ENCODE measurements around the gene PSKH1.

The PSKH1 gene

DNA sequence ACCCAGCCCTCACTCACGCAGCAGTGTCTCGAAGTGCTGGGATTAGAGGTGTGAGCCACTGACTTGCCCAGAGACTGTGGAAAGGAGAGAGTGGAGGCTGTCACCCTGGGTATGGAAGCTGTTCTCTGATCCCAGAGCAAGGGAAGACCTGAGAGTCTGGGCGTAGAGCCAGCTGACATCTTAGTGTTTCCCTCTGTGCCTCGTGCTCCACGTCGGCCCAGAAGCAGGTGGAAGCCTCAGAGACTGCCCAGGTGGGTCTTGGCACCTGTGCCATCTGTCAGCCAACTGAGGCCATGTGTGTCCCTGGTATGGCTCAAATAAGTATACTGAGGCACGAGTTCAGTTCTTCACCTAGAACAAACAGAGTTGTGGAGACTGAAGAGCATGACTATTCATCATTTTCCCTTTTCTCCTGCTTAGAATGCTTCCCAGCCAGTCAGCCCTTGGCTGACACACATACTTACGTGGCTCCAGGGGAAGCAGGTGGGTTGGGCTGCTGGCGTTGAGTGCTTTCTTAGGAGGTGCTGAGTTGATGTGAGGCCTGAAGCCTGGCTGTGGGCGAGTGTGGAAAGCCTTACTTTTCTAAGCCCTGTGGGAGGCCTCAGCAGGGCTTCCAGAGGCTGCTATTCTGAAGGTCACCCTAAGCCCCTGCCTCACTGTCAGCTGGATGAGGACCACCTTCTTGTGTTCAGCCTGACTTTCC, 30.5 kb downstream of the PSKH1 start:
- DNase-seq (ENCODE audit: low read depth): no peak
- TF ChIP-seq, protein P1, sequence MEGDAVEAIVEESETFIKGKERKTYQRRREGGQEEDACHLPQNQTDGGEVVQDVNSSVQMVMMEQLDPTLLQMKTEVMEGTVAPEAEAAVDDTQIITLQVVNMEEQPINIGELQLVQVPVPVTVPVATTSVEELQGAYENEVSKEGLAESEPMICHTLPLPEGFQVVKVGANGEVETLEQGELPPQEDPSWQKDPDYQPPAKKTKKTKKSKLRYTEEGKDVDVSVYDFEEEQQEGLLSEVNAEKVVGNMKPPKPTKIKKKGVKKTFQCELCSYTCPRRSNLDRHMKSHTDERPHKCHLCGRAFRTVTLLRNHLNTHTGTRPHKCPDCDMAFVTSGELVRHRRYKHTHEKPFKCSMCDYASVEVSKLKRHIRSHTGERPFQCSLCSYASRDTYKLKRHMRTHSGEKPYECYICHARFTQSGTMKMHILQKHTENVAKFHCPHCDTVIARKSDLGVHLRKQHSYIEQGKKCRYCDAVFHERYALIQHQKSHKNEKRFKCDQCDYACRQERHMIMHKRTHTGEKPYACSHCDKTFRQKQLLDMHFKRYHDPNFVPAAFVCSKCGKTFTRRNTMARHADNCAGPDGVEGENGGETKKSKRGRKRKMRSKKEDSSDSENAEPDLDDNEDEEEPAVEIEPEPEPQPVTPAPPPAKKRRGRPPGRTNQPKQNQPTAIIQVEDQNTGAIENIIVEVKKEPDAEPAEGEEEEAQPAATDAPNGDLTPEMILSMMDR (IDR thresholded peaks at IDR 0.05; ENCODE audit: low read length, missing control alignments): no peak
- H3K4me3 ChIP-seq (replicated peaks; ENCODE audit: low read depth, low read length): no peak overlapping the region

DNA sequence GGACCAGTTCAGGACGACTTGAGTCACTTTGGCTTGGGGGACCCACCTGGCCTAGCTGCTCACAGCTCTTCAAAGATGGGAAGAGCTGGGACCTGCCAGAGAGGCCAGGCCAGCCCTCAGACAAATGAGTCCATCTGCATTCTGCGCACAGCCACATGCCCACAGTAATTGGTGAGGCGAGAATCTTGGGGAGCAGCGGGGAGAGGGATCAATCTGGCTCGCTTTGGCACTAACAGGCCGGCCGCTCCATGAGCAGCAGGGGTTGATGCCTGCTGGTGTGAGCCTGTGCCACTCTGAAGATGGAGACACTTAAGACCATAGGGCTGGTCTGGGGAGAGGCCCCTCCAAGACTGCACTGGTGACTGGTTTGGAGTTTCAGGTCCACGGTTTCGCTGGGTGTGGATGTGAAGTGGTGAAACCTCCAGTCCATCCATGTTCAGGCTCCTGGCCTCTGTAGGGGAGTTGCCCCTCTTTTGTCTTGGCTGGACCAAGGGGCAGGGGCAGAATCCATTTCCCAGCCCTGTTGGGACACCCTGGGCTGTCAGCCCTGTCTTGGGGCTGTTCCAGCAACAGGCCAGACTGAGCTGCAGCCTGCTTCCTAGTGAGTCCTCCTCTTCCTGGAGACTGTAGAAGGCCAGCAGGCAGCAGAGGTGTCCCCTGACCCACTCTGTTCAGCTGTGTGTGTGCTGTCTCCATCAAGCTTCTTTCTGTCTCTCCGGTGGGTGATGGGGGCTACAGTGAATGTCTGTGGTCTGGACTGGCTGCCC, 31.3 kb downstream of the PSKH1 start:
- DNase-seq (ENCODE audit: low read depth): no peak
- no peak overlapping the region for H3K4me3 ChIP-seq (replicated peaks; ENCODE audit: low read depth, low read length)
- TF ChIP-seq, protein P1 (IDR thresholded peaks at IDR 0.05; ENCODE audit: low read length, missing control alignments): no peak

DNA sequence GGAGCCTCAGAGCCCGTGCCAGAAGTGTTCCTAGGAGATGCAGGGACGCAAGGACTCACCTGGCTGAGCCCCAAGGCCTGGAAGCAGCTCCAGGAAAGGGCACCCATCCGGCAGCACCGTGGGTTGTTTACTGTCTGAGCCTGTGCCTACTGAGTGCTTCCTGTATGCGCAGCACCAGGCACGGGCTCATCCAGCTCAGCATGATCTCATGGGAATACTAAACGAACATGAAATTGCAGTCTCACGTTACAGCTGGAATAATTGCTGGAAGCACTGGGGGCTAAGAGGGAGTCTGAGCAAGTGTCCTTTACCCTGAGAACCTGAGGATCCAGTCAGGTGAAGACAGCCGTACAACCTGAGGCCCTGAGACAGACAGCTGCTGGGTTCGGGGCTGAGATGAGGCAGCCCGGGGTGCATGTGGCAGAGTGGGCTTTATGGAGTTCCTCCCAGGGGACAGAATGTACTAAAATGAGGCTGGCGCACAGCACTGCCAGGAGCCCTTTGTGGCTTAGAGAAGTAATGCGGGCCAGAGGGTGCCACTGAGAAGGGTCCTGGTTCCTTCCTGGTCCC, 33.2 kb downstream of the PSKH1 start:
- DNase-seq (ENCODE audit: low read depth): no peak
- H3K4me3 ChIP-seq (replicated peaks; ENCODE audit: low read depth, low read length): no peak overlapping the region
- TF ChIP-seq, protein P1 (IDR thresholded peaks at IDR 0.05; ENCODE audit: low read length, missing control alignments): no peak

DNA sequence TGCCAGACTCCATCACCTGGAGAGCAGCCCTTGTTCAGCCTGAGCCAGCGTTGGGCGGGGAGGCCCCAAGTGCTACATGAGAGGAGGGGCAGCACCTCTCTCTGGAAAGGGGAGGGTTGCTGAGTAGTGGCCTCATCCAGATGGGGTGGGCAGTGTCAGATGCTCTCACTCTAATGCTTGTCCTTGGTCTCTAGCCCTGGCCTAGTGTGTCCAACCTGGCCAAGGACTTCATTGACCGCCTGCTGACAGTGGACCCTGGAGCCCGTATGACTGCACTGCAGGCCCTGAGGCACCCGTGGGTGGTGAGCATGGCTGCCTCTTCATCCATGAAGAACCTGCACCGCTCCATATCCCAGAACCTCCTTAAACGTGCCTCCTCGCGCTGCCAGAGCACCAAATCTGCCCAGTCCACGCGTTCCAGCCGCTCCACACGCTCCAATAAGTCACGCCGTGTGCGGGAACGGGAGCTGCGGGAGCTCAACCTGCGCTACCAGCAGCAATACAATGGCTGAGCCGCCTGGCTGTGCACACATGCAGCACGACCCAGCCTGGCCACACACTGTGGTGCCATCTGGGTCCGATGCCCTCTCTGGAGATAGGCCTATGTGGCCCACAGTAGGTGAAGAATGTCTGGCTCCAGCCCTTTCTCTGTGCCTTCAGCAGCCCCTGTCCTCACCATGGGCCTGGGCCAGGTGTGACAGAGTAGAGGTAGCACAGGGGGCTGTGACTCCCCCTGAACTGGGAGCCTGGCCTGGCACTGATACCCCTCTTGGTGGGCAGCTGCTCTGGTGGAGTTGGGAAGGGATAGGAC, 34.3 kb downstream of the PSKH1 start:
- TF ChIP-seq, protein P1 (IDR thresholded peaks at IDR 0.05; ENCODE audit: low read length, missing control alignments): no peak
- H3K4me3 ChIP-seq (replicated peaks; ENCODE audit: low read depth, low read length): no peak overlapping the region
- DNase-seq (ENCODE audit: low read depth): no peak

DNA sequence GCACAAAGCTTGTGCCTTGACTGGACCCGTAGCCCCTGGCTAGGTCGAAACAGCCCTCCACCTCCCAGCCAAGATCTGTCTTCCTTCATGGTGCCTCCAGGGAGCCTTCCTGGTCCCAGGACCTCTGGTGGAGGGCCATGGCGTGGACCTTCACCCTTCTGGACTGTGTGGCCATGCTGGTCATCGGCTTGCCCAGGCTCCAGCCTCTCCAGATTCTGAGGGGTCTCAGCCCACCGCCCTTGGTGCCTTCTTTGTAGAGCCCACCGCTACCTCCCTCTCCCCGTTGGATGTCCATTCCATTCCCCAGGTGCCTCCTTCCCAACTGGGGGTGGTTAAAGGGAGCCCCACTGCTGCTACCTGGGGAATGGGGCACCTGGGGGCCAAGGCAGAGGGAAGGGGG, 35.1 kb downstream of the PSKH1 start:
- no peak for DNase-seq (ENCODE audit: low read depth)
- TF ChIP-seq, protein P1 (IDR thresholded peaks at IDR 0.05; ENCODE audit: low read length, missing control alignments): no peak
- H3K4me3 ChIP-seq (replicated peaks; ENCODE audit: low read depth, low read length): no peak overlapping the region

DNA sequence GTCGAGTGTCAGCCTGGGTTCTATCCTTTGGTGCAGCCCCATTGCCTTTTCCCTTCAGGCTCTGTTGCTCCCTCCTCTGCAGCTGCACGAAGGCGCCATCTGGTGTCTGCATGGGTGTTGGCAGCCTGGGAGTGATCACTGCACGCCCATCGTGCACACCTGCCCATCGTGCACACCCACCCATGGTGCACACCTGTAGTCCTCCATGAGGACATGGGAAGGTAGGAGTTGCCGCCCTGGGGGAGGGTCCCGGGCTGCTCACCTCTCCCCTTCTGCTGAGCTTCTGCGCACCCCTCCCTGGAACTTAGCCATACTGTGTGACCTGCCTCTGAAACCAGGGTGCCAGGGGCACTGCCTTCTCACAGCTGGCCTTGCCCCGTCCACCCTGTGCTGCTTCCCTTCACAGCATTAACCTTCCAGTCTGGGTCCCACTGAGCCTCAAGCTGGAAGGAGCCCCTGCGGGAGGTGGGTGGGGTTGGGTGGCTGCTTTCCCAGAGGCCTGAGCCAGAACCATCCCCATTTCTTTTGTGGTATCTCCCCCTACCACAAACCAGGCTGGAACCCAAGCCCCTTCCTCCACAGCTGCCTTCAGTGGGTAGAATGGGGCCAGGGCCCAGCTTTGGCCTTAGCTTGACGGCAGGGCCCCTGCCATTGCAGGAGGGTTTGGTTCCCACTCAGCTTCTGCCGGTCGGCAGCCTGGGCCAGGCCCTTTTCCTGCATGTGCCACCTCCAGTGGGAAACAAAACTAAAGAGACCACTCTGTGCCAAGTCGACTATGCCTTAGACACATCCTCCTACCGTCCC, 35.7 kb downstream of the PSKH1 start:
- DNase-seq (ENCODE audit: low read depth): peak; percentile 66
- TF ChIP-seq, protein P1 (IDR thresholded peaks at IDR 0.05; ENCODE audit: low read length, missing control alignments): peak; percentile 93
- no peak overlapping the region for H3K4me3 ChIP-seq (replicated peaks; ENCODE audit: low read depth, low read length)

Data from fibroblast of pulmonary artery (primary cell).